Prostate gland (tissue), 2 donors: ENCODE results near the gene SPIRE2.

Experiments used
- POLR2AphosphoS5 ChIP-seq: sonication (generic); formaldehyde crosslinking; IDR thresholded peaks from one replicate; pipeline ENCODE4 v1.6.1; 2017; ENCODE audit warnings: antibody characterized with exemption
- TF ChIP-seq, protein P1 (sequence below), 4 experiments: fragments of 200-600 bp in 2 of 4; fragments of 450-650 bp in 2 of 4; sonication (generic) in 2 of 4; IDR thresholded peaks; 1 replicate in 3 of 4; 2 replicates in 1 of 4; pipeline ENCODE4 v1.5.1; 2016 to 2019; ENCODE audit warnings: antibody characterized with exemption in 4 of 4, mild to moderate bottlenecking in 2 of 4, moderate library complexity in 2 of 4

DNA sequence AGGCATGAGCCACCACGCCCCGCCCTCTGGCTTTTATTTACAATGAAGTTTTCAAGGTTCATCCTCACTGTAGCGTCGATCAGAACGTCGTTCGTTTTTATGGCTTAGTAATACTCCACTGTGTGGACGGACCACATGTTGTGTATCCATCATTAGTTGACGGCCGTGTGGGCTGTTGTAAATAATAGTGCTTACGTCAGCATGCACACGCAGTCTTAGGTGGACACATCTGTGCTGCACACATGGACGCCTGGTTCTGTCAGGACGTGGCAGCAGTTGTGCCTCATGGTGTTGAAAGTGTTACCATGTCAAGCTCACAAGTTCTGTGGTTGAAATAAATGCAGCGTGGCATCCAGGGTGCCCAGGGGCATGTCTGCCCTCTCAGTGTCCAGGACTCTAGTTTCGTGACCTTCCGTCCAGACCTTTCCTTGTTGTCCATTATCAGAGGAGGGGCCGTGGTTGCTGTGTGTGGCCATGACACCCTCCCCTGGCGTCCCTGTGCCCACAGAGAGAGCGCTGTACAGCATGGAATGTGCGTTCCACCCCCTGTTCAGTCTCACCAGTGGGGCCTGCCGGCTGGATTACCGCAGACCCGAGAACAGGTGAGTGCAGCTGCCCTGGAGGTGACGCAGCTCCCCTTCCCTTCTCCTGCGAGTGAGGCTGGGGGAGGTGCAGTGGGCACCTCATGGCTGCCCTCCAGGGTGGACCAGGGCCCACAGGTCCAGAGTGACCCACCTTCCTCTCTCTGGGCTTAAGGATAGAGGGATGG is 67.4 kb downstream of the SPIRE2 start:
- TF ChIP-seq, protein P1, sequence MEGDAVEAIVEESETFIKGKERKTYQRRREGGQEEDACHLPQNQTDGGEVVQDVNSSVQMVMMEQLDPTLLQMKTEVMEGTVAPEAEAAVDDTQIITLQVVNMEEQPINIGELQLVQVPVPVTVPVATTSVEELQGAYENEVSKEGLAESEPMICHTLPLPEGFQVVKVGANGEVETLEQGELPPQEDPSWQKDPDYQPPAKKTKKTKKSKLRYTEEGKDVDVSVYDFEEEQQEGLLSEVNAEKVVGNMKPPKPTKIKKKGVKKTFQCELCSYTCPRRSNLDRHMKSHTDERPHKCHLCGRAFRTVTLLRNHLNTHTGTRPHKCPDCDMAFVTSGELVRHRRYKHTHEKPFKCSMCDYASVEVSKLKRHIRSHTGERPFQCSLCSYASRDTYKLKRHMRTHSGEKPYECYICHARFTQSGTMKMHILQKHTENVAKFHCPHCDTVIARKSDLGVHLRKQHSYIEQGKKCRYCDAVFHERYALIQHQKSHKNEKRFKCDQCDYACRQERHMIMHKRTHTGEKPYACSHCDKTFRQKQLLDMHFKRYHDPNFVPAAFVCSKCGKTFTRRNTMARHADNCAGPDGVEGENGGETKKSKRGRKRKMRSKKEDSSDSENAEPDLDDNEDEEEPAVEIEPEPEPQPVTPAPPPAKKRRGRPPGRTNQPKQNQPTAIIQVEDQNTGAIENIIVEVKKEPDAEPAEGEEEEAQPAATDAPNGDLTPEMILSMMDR (IDR thresholded peaks at IDR 0.05): no peak
- no peak for TF ChIP-seq POLR2AphosphoS5
